Measurements from ENCODE around the gene NT5C3B. TPM values are rescaled to one million over a fixed set of nuclear protein-coding genes. Genes with fewer than 3 reads are reported as not detected.
"Not testable (repeated sequence)": the region's sequence is repeated elsewhere in the genome, so short reads cannot be mapped to it uniquely, and the experiment has no call there.

NT5C3B gene
- total RNA-seq, 2 experiments from 2014 or later: 29.0 to 29.5 TPM

GRCh38 chr17:41837761-41838538 is 1.9 kb upstream of the NT5C3B start, which contains the start of gene KLHL10:
KLHL10 (plus strand) TSS chr17:41837825; CDS start chr17:41837933, 108 bp downstream.
- POLR2A ChIA-PET: no interaction called here
- intact Hi-C loops (cut with micrococcal nuclease): no loop called here

GRCh38 chr17:41836550-41837196 is 641 bp upstream of the NT5C3B start:
- Mint-ChIP-seq H3K27me3 (peaks cover 2% of the 10 kb centered on the region), H3K27ac (no peak overlapping the region), H3K4me1 (ENCODE audit: low read depth) (peaks cover 14% of the 10 kb centered on the region), H3K36me3 (peaks cover under 1% of the 10 kb centered on the region), H3K9me3 (no peaks in the 10 kb centered on the region), H3K4me3 (peak overlapping the region; percentile 75)
- intact Hi-C loops (cut with micrococcal nuclease): no loop called here
- CTCF ChIA-PET: interaction anchor here (1.0 kb wide), 1 partner anchor 28 kb away, joined by 3 read pairs; no protein-coding TSS in a partner anchor
- DNase-seq: peak; percentile 15
- POLR2A ChIA-PET: no interaction called here

More at GRCh38 chr17:41837761-41838538, 1.9 kb upstream of the NT5C3B start, which contains the start of gene KLHL10:
- Mint-ChIP-seq H3K36me3 (no peaks in the 10 kb centered on the region), H3K4me3 (peak within 1 kb of the TSS; percentile 75), H3K27ac (no peak within 1 kb of the TSS), H3K9me3 (no peaks in the 10 kb centered on the region), H3K4me1 (ENCODE audit: low read depth) (peaks cover 14% of the 10 kb centered on the region), H3K27me3 (peaks cover 2% of the 10 kb centered on the region)
- DNase-seq: no peak
- CTCF ChIA-PET: interaction anchor here (1.3 kb wide), 1 partner anchor 142 kb away, joined by 7 read pairs; no protein-coding TSS in a partner anchor

GRCh38 chr17:41835214-41835799 is 725 bp downstream of the NT5C3B start:
- ChIA-PET POLR2A (interaction anchor here (1.1 kb wide), 1 partner anchor 29 kb away, joined by 3 read pairs; the partner anchor contains the start of gene KLHL11), CTCF (interaction anchor here (0.6 to 1.6 kb wide), 2 partner anchors 24 to 49 kb away, joined by 3 to 5 read pairs; partner anchors contain the start of genes JUP and P3H4)
- intact Hi-C loops (cut with micrococcal nuclease): no loop called here
- Mint-ChIP-seq H3K4me3 (peak overlapping the region; percentile 79), H3K36me3 (peaks cover 4% of the 10 kb centered on the region), H3K9me3 (no peaks in the 10 kb centered on the region), H3K27ac (peak overlapping the region; percentile 18), H3K27me3 (peaks cover 2% of the 10 kb centered on the region), H3K4me1 (ENCODE audit: low read depth) (peaks cover 14% of the 10 kb centered on the region)
- DNase-seq: no peak

- H3K36me3 Mint-ChIP-seq: peaks cover 10% of the 10 kb centered on the region
- H3K27me3 Mint-ChIP-seq; DNase-seq; intact Hi-C loops (cut with micrococcal nuclease); H3K4me3 Mint-ChIP-seq; H3K9me3 Mint-ChIP-seq; H3K4me1 Mint-ChIP-seq (ENCODE audit: low read depth); H3K27ac Mint-ChIP-seq: not testable (repeated sequence)
- ChIA-PET POLR2A (interaction anchor here (0.6 to 1.1 kb wide), 2 partner anchors 20 to 749 kb away, joined by 3 read pairs; no protein-coding TSS in a partner anchor), CTCF (interaction anchor here (1.1 to 1.2 kb wide), 2 partner anchors 133 to 134 kb away, joined by 3 read pairs; no protein-coding TSS in a partner anchor)
These were observed 6.1 kb downstream of the NT5C3B start for GRCh38 chr17:41829961-41830360.

GRCh38 chr17:41825175-41825845 is 10.7 kb downstream of the NT5C3B start:
- H3K27me3 Mint-ChIP-seq: no peaks in the 10 kb centered on the region
- peaks cover 6% of the 10 kb centered on the region for H3K36me3 Mint-ChIP-seq
- POLR2A ChIA-PET: no interaction called here

GRCh38 chr17:41824086-41824485 is 11.9 kb downstream of the NT5C3B start:
- DNase-seq: no peak
- Mint-ChIP-seq H3K4me1 (ENCODE audit: low read depth) (no peaks in the 10 kb centered on the region), H3K4me3 (no peak overlapping the region), H3K36me3 (peaks cover 6% of the 10 kb centered on the region), H3K27me3 (no peaks in the 10 kb centered on the region), H3K27ac (no peak overlapping the region), H3K9me3 (no peaks in the 10 kb centered on the region)
- ChIA-PET CTCF (no interaction called here), POLR2A (no interaction called here)
- intact Hi-C loops (cut with micrococcal nuclease): no loop called here

More at GRCh38 chr17:41825175-41825845, 10.7 kb downstream of the NT5C3B start:
- H3K27ac Mint-ChIP-seq: no peak overlapping the region
- intact Hi-C loops (cut with micrococcal nuclease): no loop called here
- DNase-seq: no peak
- H3K9me3 Mint-ChIP-seq: no peaks in the 10 kb centered on the region
- H3K4me3 Mint-ChIP-seq: no peak overlapping the region
- CTCF ChIA-PET: interaction anchor here (0.6 kb wide), 1 partner anchor 639 kb away, joined by 3 read pairs; no protein-coding TSS in a partner anchor
- no peaks in the 10 kb centered on the region for H3K4me1 Mint-ChIP-seq (ENCODE audit: low read depth)

- intact Hi-C loops (cut with micrococcal nuclease): no loop called here
- no peaks in the 10 kb centered on the region for H3K27me3 Mint-ChIP-seq
- no peaks in the 10 kb centered on the region for H3K9me3 Mint-ChIP-seq
- DNase-seq: no peak
- ChIA-PET POLR2A (no interaction called here), CTCF (interaction anchor here (1.4 kb wide), 1 partner anchor 22 kb away, joined by 3 read pairs; no protein-coding TSS in a partner anchor)
- no peak overlapping the region for H3K4me3 Mint-ChIP-seq
- no peak overlapping the region for H3K27ac Mint-ChIP-seq
- H3K36me3 Mint-ChIP-seq: peaks cover 4% of the 10 kb centered on the region
- no peaks in the 10 kb centered on the region for H3K4me1 Mint-ChIP-seq (ENCODE audit: low read depth)
These were observed 12.5 kb downstream of the NT5C3B start for GRCh38 chr17:41823580-41823979.

GRCh38 chr17:41823141-41823524 is 12.9 kb downstream of the NT5C3B start:
- ChIA-PET POLR2A (no interaction called here), CTCF (interaction anchor here (1.4 kb wide), 1 partner anchor 21 kb away, joined by 3 read pairs; no protein-coding TSS in a partner anchor)
- Mint-ChIP-seq H3K27me3 (peaks cover 1% of the 10 kb centered on the region), H3K4me3 (no peak overlapping the region), H3K4me1 (ENCODE audit: low read depth) (no peaks in the 10 kb centered on the region), H3K27ac (no peak overlapping the region), H3K36me3 (peaks cover 2% of the 10 kb centered on the region), H3K9me3 (no peaks in the 10 kb centered on the region)
- no peak for DNase-seq
- intact Hi-C loops (cut with micrococcal nuclease): no loop called here

GRCh38 chr17:41822216-41823140 is 13.6 kb downstream of the NT5C3B start:
- Mint-ChIP-seq H3K4me3 (no peak overlapping the region), H3K27me3 (peaks cover 1% of the 10 kb centered on the region), H3K4me1 (ENCODE audit: low read depth) (no peaks in the 10 kb centered on the region), H3K9me3 (no peaks in the 10 kb centered on the region), H3K36me3 (no peaks in the 10 kb centered on the region), H3K27ac (no peak overlapping the region)
- no peak for DNase-seq
- ChIA-PET CTCF (interaction anchor here (0.9 to 1.4 kb wide), 2 partner anchors 11 to 21 kb away, joined by 3 to 4 read pairs; partner anchors contain the start of gene P3H4), POLR2A (no interaction called here)
- intact Hi-C loops (cut with micrococcal nuclease): no loop called here

- no peak for DNase-seq
- no peaks in the 10 kb centered on the region for H3K4me1 Mint-ChIP-seq (ENCODE audit: low read depth)
- ChIA-PET POLR2A (no interaction called here), CTCF (interaction anchor here (0.9 kb wide), 1 partner anchor 10 kb away, joined by 4 read pairs; the partner anchor contains the start of gene P3H4)
- H3K9me3 Mint-ChIP-seq: no peaks in the 10 kb centered on the region
- H3K36me3 Mint-ChIP-seq: no peaks in the 10 kb centered on the region
- H3K27me3 Mint-ChIP-seq: peaks cover 1% of the 10 kb centered on the region
- intact Hi-C loops (cut with micrococcal nuclease): no loop called here
- no peak overlapping the region for H3K4me3 Mint-ChIP-seq
- H3K27ac Mint-ChIP-seq: no peak overlapping the region
These were observed 14.3 kb downstream of the NT5C3B start for GRCh38 chr17:41821776-41822175.

GRCh38 chr17:41818024-41818423 is 18.0 kb downstream of the NT5C3B start:
- H3K4me3 Mint-ChIP-seq: no peak overlapping the region
- peaks cover 3% of the 10 kb centered on the region for H3K4me1 Mint-ChIP-seq (ENCODE audit: low read depth)
- H3K9me3 Mint-ChIP-seq: no peaks in the 10 kb centered on the region
- peaks cover 1% of the 10 kb centered on the region for H3K27me3 Mint-ChIP-seq
- H3K36me3 Mint-ChIP-seq: no peaks in the 10 kb centered on the region
- no peak overlapping the region for H3K27ac Mint-ChIP-seq
- CTCF ChIA-PET: no interaction called here
- DNase-seq: no peak
- intact Hi-C loops (cut with micrococcal nuclease): no loop called here
- POLR2A ChIA-PET: no interaction called here

Data from activated CD4-positive, alpha-beta memory T cell treated with anti-CD3 and anti-CD28 coated beads for 36 hours (primary cell).